Right lung (tissue), 5 donors: Measurements from ENCODE around the gene SLC37A1. TPM values are rescaled to one million over a fixed set of nuclear protein-coding genes. Genes with fewer than 3 reads are reported as not detected.

ENCODE experiments used
- DNase-seq, 2 donors: peaks; one replicate each; pipeline ENCODE4 v3.0.0-alpha.2; 2013
- polyA plus RNA-seq, 5 donors: library from polyadenylated mRNA; unstranded; fragments of 120-200 nt; gene quantifications; one replicate each; pipeline versions ENCODE4 v1.2.1 to v1.2.3, GENCODE V29; 2013; ENCODE audit warnings: inconsistent platforms in 1 of 5, low replicate concordance in 1 of 5; ENCODE audit not compliant: insufficient read length in 5 of 5, insufficient read depth in 1 of 5

The SLC37A1 gene
- polyA plus RNA-seq, 5 donors = 8.8 to 11.6 (median 9.8) TPM

- no peak for DNase-seq
Measured at GRCh38 chr21:42500736-42501135, 12.9 kb upstream of the SLC37A1 start.

GRCh38 chr21:42503711-42504110 is 9.9 kb upstream of the SLC37A1 start:
- DNase-seq = no peak

- no peak for DNase-seq
Measured at GRCh38 chr21:42505090-42505726, 8.4 kb upstream of the SLC37A1 start.

GRCh38 chr21:42507418-42507817 is 6.2 kb upstream of the SLC37A1 start:
- no peak for DNase-seq

- DNase-seq = no peak
Measured at GRCh38 chr21:42508371-42508770, 5.3 kb upstream of the SLC37A1 start.

- no peak for DNase-seq
Measured at GRCh38 chr21:42509244-42509643, 4.4 kb upstream of the SLC37A1 start.

- DNase-seq = no peak
Measured at GRCh38 chr21:42512346-42513034, 1.2 kb upstream of the SLC37A1 start.

GRCh38 chr21:42513985-42514882 is 582 bp downstream of the SLC37A1 start:
- DNase-seq = no peak

GRCh38 chr21:42514883-42515228 is 1.2 kb downstream of the SLC37A1 start:
- no peak for DNase-seq

- DNase-seq = no peak
Measured at GRCh38 chr21:42515708-42516502, 2.3 kb downstream of the SLC37A1 start.

- DNase-seq = no peak
Measured at GRCh38 chr21:42518215-42518614, 4.6 kb downstream of the SLC37A1 start.

GRCh38 chr21:42518626-42519025 is 5.0 kb downstream of the SLC37A1 start:
- no peak for DNase-seq

GRCh38 chr21:42520628-42521253 is 7.1 kb downstream of the SLC37A1 start:
- DNase-seq = no peak

- DNase-seq = no peak
Measured at GRCh38 chr21:42521384-42521783, 7.7 kb downstream of the SLC37A1 start.

- DNase-seq = no peak
Measured at GRCh38 chr21:42521805-42522204, 8.2 kb downstream of the SLC37A1 start.

GRCh38 chr21:42522271-42522670 is 8.6 kb downstream of the SLC37A1 start:
- no peak for DNase-seq

- no peak for DNase-seq
Measured at GRCh38 chr21:42522771-42523170, 9.1 kb downstream of the SLC37A1 start.

GRCh38 chr21:42523211-42523610 is 9.6 kb downstream of the SLC37A1 start:
- no peak for DNase-seq

GRCh38 chr21:42523941-42524340 is 10.3 kb downstream of the SLC37A1 start:
- DNase-seq = no peak

GRCh38 chr21:42524341-42525028 is 10.8 kb downstream of the SLC37A1 start:
- DNase-seq = peak; percentile 70 to 78
